HG03139 (cell line): ENCODE results near the gene CPPED1.
"Not testable (repeated sequence)": the region's sequence is repeated elsewhere in the genome, so short reads cannot be mapped to it uniquely, and the experiment has no call there.

ENCODE experiments used
- ATAC-seq: cut with Tn5 transposase; IDR thresholded peaks from one replicate; pipeline ENCODE4 v1.9.1; 2021; ENCODE audit not compliant: unreplicated experiment

CPPED1 gene

GRCh38 chr16:12802048-12802447, 1.6 kb downstream of the CPPED1 start:
- ATAC-seq: no peak

GRCh38 chr16:12801511-12802042, 2.1 kb downstream of the CPPED1 start:
- no peak for ATAC-seq

- ATAC-seq: no peak
These were observed 2.9 kb downstream of the CPPED1 start for GRCh38 chr16:12800817-12801216.

GRCh38 chr16:12799996-12800395, 3.7 kb downstream of the CPPED1 start:
- ATAC-seq: not testable (repeated sequence)

- no peak for ATAC-seq
These were observed 4.8 kb downstream of the CPPED1 start for GRCh38 chr16:12798846-12799245.

DNA sequence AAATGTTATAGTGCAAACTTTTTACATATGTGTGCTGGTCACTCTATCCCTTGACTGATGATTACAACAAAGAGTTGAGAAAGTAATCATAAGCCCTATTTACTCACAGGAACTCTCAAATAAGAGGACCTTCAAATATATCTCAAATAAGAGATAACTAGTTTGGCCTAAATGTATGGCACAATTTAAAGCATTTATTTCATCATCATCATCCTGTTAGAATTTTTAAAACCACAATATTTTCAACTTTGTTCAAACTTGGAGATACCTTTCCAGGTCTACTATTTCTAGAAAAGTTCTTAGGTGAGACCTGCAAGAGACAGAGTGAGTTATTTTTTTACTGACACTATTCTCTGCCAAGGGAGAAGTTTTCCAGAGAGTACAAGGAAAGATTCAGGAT, 5.5 kb downstream of the CPPED1 start:
- ATAC-seq: no peak

DNA sequence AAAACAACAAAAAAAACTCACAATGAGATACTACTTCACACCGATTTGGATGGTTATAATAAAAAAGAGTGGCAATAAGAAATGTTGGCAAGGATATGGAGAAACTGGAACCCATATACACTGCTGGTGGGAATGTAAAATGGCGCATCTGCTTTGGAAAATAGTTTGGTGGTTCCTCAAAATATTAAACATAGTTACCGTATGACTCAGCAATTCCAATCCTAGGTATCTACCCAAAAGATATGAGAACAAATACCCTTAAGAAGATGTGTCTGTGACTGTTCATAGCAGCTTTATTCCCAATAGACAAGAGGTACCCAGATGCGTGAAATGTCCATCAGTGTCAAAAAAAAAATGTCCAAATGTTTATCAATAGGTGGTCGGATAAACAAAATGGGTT, 7.2 kb downstream of the CPPED1 start:
- ATAC-seq: no peak

DNA sequence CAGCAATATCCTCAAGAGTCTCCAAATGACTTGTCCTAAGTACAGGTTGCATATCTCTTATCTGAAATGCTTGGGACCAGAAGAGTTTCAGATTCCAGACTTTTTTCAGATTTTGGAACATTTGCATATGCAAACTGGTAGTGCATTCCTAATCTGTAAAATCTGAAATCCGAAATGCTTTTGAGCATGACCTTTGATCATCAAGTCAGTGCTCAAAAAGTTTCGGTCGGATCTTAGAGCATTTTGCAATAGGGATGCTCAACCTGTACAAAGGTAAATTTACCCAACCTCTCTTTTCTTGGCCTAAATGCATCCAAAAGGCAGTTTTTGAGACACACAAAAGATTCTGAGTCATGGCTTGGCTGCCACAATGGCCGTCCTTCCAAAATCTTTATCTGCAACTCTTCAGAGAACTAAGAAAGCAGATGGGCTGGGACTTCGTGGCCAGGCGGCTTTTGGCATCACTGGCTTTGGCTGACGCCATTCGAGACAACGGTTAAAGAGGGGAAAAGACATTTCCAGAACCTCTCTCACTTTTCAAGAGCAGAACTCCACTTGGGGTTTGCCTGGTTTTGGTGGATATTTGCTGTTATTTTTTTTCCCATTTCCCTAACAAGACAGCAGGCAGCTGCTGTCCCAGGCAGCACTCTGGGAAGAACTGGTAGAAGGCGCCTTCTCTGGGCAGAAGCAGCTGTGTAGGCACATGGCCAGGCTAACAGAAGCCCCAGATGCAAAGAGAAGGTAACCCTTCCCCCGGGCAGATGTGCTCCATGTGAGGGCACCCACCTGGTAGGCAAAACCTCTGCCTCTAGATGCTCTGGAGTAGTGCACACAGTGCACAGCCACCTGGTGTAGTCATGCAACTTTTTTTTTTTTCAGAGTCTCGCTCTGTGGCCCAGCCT, 8.9 kb downstream of the CPPED1 start:
- ATAC-seq: no peak

GRCh38 chr16:12793865-12794240, 9.8 kb downstream of the CPPED1 start:
- ATAC-seq: no peak

DNA sequence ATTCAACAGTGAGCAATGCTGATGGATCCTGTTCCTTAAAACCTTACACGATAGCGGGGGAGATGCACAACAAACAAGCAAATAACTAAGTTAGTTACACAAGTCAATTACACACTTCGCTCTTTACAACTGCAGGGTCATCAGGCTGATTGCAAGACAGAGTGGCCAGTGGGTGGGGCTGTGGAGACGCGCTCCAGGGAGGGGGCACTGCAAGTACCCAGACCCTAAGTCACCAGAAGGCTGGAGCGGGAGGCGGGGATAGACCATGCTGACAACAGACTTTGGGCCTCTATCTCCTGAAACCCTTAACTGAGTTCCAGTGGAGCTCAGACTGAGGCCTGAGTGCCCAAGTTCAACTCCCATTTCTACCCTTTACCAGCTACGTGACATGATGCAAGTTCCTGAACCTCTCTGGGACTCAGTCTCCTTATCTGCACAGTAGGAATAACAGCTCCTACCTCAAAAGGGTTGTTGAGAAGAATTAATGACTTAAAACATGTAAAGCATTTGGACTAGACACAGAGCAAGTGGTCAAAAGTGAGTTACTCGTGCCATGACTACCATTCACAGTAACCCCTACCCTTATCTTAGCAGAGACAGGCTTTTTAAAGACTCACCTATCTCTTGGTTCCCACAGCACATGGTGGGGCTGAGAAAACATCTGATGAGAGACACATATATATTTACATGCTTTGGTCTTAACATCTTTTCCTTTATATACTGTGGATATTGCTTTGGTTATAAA, 10.4 kb downstream of the CPPED1 start:
- ATAC-seq: no peak

DNA sequence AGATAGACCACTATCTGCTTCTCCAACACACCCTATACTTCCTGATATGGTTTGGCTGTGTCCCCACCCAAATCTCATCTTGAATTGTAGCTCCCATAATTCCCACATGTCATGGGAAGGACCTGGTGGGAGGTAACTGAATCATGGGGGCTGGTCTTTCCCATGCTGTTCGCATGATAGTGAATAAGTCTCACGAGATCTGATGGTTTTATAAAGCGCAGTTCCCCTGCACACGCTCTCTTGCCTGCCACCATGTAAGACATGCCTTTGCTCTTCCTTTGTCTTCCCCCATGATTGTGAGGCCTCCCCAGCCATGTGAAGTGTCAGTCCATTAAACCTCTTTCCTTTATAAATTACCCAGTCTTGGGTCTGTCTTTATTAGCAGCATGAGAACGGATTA, 11.2 kb downstream of the CPPED1 start:
- not testable (repeated sequence) for ATAC-seq

GRCh38 chr16:12791340-12791739, 12.3 kb downstream of the CPPED1 start:
- ATAC-seq: no peak

GRCh38 chr16:12788758-12789157, 14.9 kb downstream of the CPPED1 start:
- no peak for ATAC-seq

GRCh38 chr16:12786081-12786480, 17.6 kb downstream of the CPPED1 start:
- no peak for ATAC-seq

DNA sequence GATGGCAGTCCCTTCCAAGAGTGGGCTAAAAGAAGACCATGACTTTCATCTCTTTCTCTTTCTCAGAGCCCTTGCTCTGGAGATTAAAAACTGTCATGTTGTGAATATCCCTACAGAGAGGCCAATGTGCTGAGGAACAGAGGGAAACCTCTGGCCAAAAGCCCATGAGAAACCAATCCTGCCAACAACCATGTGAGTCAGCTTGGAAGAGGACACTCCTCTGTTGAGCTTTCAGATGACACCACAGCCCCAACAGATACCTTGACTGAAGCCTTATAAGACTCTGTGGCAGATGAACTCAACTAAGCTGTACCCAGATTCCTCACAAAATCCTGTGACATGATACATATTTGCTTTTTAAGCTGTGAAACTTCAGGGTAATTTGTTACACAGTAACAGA, 19.6 kb downstream of the CPPED1 start:
- no peak for ATAC-seq

DNA sequence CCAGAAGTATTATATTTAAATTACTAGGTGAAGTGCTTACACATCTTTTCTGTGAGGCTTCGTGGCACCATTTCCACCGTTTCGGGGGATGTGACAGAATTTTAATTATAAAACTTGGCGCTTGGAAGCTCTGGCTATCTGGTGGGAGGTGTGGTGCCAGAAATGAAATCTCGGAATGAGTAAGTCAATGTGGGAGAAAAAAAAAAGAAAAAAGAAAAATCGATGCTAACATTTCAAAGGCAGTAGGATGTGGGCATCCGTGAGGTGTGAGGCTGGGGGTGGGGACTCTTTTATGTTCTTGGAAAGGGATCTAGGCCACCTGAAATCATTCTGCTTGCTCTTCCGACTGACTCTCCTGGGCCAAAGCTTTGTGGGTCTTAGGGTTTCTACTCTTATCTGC, 21.9 kb downstream of the CPPED1 start:
- ATAC-seq: no peak

DNA sequence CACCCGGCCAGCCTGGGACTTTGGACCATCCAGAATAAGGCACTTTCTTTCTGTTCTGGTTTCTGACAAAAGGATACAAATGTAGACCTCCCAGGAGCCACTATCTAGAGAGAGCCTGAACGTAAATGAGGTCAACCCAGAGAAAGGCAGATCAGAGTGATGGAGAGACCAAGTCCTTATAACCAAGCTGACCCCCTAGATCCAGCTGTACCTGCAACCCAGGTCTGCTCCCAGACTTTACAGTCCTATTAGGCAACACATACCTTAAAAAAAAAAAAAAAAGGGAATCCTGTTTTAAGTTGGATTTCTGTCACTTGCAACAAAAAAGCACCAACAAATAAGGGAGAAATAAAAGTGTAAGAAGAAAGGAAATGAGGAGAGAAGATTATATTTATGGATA, 23.2 kb downstream of the CPPED1 start:
- ATAC-seq: no peak

DNA sequence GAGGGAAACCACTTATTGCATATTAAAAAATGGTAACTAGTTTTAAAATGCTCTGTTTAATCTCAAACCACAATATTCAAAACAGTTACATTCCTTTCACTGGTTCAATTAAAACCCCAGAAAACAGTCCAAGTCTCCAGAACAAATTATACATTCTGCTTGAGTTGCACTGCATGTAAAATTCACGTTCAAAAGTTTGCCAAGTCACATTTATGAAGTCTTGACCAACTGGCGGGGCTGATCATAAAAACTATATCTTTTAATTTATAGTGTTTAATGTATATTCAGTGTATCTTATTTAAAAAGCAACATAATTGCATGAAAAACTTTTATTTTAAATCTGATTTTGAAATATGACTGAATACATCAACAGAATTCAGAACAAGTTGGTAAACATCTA, 25.0 kb downstream of the CPPED1 start:
- ATAC-seq: no peak

DNA sequence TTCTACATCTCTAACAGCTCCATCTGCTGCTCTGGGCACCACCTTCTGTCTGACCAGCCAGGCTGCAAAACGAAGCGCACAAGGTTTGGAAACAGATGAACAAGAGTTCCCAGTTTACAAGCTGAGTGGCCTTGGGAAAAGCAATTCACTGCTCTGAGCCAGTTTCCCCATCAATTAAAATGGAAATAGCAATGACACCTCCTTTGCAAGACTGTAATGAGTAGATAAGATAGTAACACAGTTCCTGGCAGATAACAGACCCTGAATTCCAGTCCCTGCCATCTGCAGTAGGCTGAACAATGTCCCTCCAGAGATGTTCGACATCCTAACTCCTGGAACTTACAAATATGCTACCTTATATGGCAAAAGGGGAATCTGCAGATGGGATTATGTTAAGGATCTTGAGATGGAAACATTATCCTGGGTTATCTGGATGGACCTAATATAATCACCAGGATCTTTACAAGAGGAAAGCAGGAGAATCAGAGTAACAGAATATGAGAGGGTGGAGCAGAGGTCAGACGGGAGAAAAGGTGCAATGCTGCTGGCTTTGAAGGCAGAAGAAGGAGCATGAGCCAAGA, 27.9 kb downstream of the CPPED1 start:
- no peak for ATAC-seq

DNA sequence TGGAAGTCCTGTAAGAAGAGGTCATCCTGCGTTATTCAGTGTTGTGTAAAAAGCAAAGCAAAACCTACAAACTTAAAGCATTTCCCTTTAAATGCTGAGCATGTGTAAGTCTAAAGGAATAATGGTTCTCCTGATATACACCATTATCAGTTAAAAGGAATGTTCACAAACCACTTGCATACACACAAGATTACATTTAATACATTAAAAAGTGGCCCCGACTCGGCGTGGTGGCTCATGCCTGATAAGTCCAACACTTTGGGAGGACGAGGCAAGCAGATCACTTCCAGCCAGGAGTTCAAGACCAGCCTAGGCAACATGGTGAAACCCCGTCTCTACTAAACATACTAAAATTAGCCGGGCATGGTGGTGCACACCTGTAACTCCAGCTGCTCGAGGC, 30.5 kb downstream of the CPPED1 start:
- ATAC-seq: no peak

DNA sequence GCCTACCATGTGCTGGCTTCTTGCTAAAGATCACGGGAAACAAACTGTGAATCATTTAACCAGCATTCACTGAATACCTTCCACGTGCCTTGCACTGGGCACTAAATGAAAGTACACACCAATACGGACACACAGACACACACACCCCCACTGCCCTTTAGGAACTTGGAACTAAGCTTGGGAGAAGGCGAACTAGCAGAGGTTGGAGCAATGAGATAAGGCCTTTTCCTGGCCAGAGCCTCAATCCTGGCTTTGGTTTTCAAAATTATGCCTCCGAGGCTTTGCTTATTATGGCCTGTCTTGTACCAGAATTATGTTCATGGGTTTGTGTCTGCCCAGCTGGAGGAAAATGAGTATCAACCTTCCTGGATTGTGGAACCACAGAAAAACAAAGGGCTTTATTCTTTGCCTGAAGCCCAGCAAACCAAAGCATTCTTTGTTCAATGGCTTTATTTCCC, 32.3 kb downstream of the CPPED1 start:
- no peak for ATAC-seq

GRCh38 chr16:12769525-12769924, 34.2 kb downstream of the CPPED1 start:
- no peak for ATAC-seq
